Trophoblast cell (in vitro differentiated cells and primary cell): ENCODE results near the gene ADARB1.

Experiments
- DNase-seq, 2 donors: peaks; one replicate each; pipeline ENCODE4 v3.0.0-alpha.2; 2016
- H2AFZ ChIP-seq: 2 replicates; pipeline ENCODE4 v1.6.1; 2013; ENCODE audit warnings: low read length, moderate library complexity, mild to moderate bottlenecking; ENCODE audit not compliant: insufficient read depth, poor library complexity
- H2AK5ac ChIP-seq: 2 replicates; pipeline ENCODE4 v1.6.1; 2013; ENCODE audit warnings: mild to moderate bottlenecking, low read length
- H2BK120ac ChIP-seq: 2 replicates; pipeline ENCODE4 v1.6.1; 2013; ENCODE audit warnings: low read length, mild to moderate bottlenecking, moderate library complexity; ENCODE audit not compliant: insufficient read depth, poor library complexity
- H2BK12ac ChIP-seq: 2 replicates; pipeline ENCODE4 v1.6.1; 2013; ENCODE audit warnings: mild to moderate bottlenecking, low read length, moderate library complexity
- H2BK5ac ChIP-seq: 2 replicates; pipeline ENCODE4 v1.6.1; 2013; ENCODE audit warnings: low read length, low read depth, moderate library complexity, mild to moderate bottlenecking; ENCODE audit not compliant: poor library complexity
- H3K14ac ChIP-seq: 2 replicates; pipeline ENCODE4 v1.6.1; 2013; ENCODE audit warnings: mild to moderate bottlenecking, low read length
- H3K18ac ChIP-seq: 2 replicates; pipeline ENCODE4 v1.6.1; 2013; ENCODE audit warnings: mild to moderate bottlenecking, low read length
- H3K23ac ChIP-seq: 2 replicates; pipeline ENCODE4 v1.6.1; 2013; ENCODE audit warnings: low read length
- H3K27ac ChIP-seq: 2 replicates; pipeline ENCODE4 v1.5.1; 2013; ENCODE audit warnings: low read depth, mild to moderate bottlenecking, inconsistent platforms, low read length, moderate library complexity
- H3K27me3 ChIP-seq: 2 replicates; pipeline ENCODE4 v1.6.1; 2013; ENCODE audit warnings: inconsistent platforms, mild to moderate bottlenecking, low read length, moderate library complexity; ENCODE audit not compliant: insufficient read depth
- H3K36me3 ChIP-seq, 2 experiments: 1 replicate in 1 of 2; 2 replicates in 1 of 2; pipeline ENCODE4 v1.6.1; 2013; ENCODE audit warnings: low read length in 2 of 2, mild to moderate bottlenecking in 2 of 2, moderate library complexity in 1 of 2; ENCODE audit not compliant: insufficient read depth in 2 of 2, control insufficient read depth in 1 of 2
- H3K4ac ChIP-seq: 2 replicates; pipeline ENCODE4 v1.6.1; 2013; ENCODE audit warnings: low read depth, mild to moderate bottlenecking, low read length, moderate library complexity
- H3K4me1 ChIP-seq, 2 experiments: 1 replicate in 1 of 2; 2 replicates in 1 of 2; pipeline ENCODE4 v1.6.1; 2013; ENCODE audit warnings: low read length in 2 of 2, mild to moderate bottlenecking in 2 of 2, moderate library complexity in 1 of 2; ENCODE audit not compliant: insufficient read depth in 2 of 2, control insufficient read depth in 1 of 2
- H3K4me2 ChIP-seq: 2 replicates; pipeline ENCODE4 v1.6.1; 2013; ENCODE audit warnings: inconsistent platforms, mild to moderate bottlenecking, low read length, moderate library complexity
- H3K4me3 ChIP-seq: 2 replicates; pipeline ENCODE4 v1.5.1; 2013; ENCODE audit warnings: mild to moderate bottlenecking, low read depth, low read length, inconsistent platforms
- H3K79me1 ChIP-seq: one replicate; pipeline ENCODE4 v1.6.1; 2013; ENCODE audit warnings: low read length
- H3K79me2 ChIP-seq: 2 replicates; pipeline ENCODE4 v1.6.1; 2013; ENCODE audit warnings: low read length, mild to moderate bottlenecking; ENCODE audit not compliant: control insufficient read depth, insufficient read depth, poor library complexity
- H3K9ac ChIP-seq: 2 replicates; pipeline ENCODE4 v1.6.1; 2013; ENCODE audit warnings: mild to moderate bottlenecking, low read length
- H3K9me3 ChIP-seq: 2 replicates; pipeline ENCODE4 v1.6.1; 2013; ENCODE audit warnings: low read depth, mild to moderate bottlenecking, control low read depth, inconsistent platforms, low read length; ENCODE audit not compliant: insufficient read depth
- H4K12ac ChIP-seq: 2 replicates; pipeline ENCODE4 v1.6.1; 2013; ENCODE audit warnings: low read depth, mild to moderate bottlenecking, low read length, moderate library complexity
- H4K8ac ChIP-seq: 2 replicates; pipeline ENCODE4 v1.6.1; 2013; ENCODE audit warnings: low read depth, mild to moderate bottlenecking, low read length, moderate library complexity
- H4K91ac ChIP-seq: one replicate; pipeline ENCODE4 v1.6.1; 2013; ENCODE audit warnings: low read depth, mild to moderate bottlenecking, low read length, moderate library complexity
- WGBS: extraction: QIAGEN DNeasy Blood & Tissue Kit; methylation state at CpG from one replicate; pipeline ENCODE4 v1.1.7; 2013; ENCODE audit warnings: missing lambda C conversion rate; ENCODE audit not compliant: insufficient read length, insufficient coverage; ENCODE audit errors: extremely low coverage; 5-methylcytosine and 5-hydroxymethylcytosine counted together

ADARB1 gene

GRCh38 chr21:45148316-45148990 is 74.1 kb downstream of the ADARB1 start:
- H3K9ac ChIP-seq: no peak overlapping the region
- no peak overlapping the region for H2BK5ac ChIP-seq
- H3K4me2 ChIP-seq: no peak overlapping the region
- WGBS: no CpG with 5 or more reads among the region's 14 CpGs
- H4K12ac ChIP-seq: no peak overlapping the region
- no peak overlapping the region for H3K4me3 ChIP-seq
- no peaks in the 10 kb centered on the region for H3K27me3 ChIP-seq
- H2AK5ac ChIP-seq: no peak overlapping the region
- no peak overlapping the region for H2BK120ac ChIP-seq
- no peak overlapping the region for H4K8ac ChIP-seq
- H3K18ac ChIP-seq: no peak overlapping the region
- no peak overlapping the region for H3K23ac ChIP-seq
- no peak overlapping the region for H3K14ac ChIP-seq
- H3K79me2 ChIP-seq: no peaks in the 10 kb centered on the region
- peaks cover 6 to 18% of the 10 kb centered on the region in 2 experiments for H3K36me3 ChIP-seq
- H3K4me1 ChIP-seq: no peaks in the 10 kb centered on the region
- no peaks in the 10 kb centered on the region for H3K79me1 ChIP-seq
- H3K9me3 ChIP-seq: peaks cover 2% of the 10 kb centered on the region
- no peak for DNase-seq
- H2BK12ac ChIP-seq: no peak overlapping the region
- no peak overlapping the region for H3K4ac ChIP-seq
- H2AFZ ChIP-seq: no peak overlapping the region
- H3K27ac ChIP-seq: no peak overlapping the region
- H4K91ac ChIP-seq: no peak overlapping the region

GRCh38 chr21:45149021-45149420 is 74.6 kb downstream of the ADARB1 start:
- H3K4me3 ChIP-seq: no peak overlapping the region

GRCh38 chr21:45150638-45151131 is 76.3 kb downstream of the ADARB1 start:
- Histone ChIP-seq H2BK120ac (no peak overlapping the region), H3K18ac (no peak overlapping the region), H2BK5ac (no peak overlapping the region), H3K4me2 (no peak overlapping the region), H3K14ac (no peak overlapping the region), H3K79me1 (no peaks in the 10 kb centered on the region), H3K36me3 (peaks cover 6 to 15% of the 10 kb centered on the region in 2 experiments), H3K4me1 (peaks cover 0 to 4% of the 10 kb centered on the region in 2 experiments), H3K27ac (no peak overlapping the region), H3K27me3 (no peaks in the 10 kb centered on the region), H4K91ac (no peak overlapping the region), H3K4me3 (no peak overlapping the region), H3K9ac (no peak overlapping the region), H4K12ac (no peak overlapping the region), H3K9me3 (peaks cover 2% of the 10 kb centered on the region), H4K8ac (no peak overlapping the region), H3K4ac (no peak overlapping the region), H2AK5ac (no peak overlapping the region), H2AFZ (no peak overlapping the region), H3K79me2 (no peaks in the 10 kb centered on the region), H2BK12ac (no peak overlapping the region), H3K23ac (no peak overlapping the region)
- no CpG with 5 or more reads among the region's 6 CpGs for WGBS
- no peak for DNase-seq

More at GRCh38 chr21:45149021-45149420, 74.6 kb downstream of the ADARB1 start:
- Histone ChIP-seq H2AFZ (no peak overlapping the region), H4K91ac (no peak overlapping the region), H3K36me3 (peaks cover 6 to 15% of the 10 kb centered on the region in 2 experiments), H2BK120ac (no peak overlapping the region), H3K4me2 (no peak overlapping the region), H3K4ac (no peak overlapping the region), H3K14ac (no peak overlapping the region), H3K23ac (no peak overlapping the region), H3K27me3 (no peaks in the 10 kb centered on the region), H3K27ac (no peak overlapping the region), H3K9me3 (peaks cover 2% of the 10 kb centered on the region), H3K79me1 (no peaks in the 10 kb centered on the region), H3K9ac (no peak overlapping the region), H4K12ac (no peak overlapping the region), H2BK5ac (no peak overlapping the region), H2BK12ac (no peak overlapping the region), H3K18ac (no peak overlapping the region), H3K4me1 (no peaks in the 10 kb centered on the region), H3K79me2 (no peaks in the 10 kb centered on the region), H4K8ac (no peak overlapping the region), H2AK5ac (no peak overlapping the region)
- peak; percentile 74 to 76 for DNase-seq
- no CpG with 5 or more reads among the region's 5 CpGs for WGBS

- WGBS: no CpG with 5 or more reads among the region's 10 CpGs
- H2BK5ac ChIP-seq: no peak overlapping the region
- no peak overlapping the region for H4K91ac ChIP-seq
- H3K14ac ChIP-seq: no peak overlapping the region
- H2BK12ac ChIP-seq: no peak overlapping the region
- H3K18ac ChIP-seq: no peak overlapping the region
- no peak overlapping the region for H2AK5ac ChIP-seq
- H3K4me3 ChIP-seq: no peak overlapping the region
- no peaks in the 10 kb centered on the region for H3K27me3 ChIP-seq
- H3K27ac ChIP-seq: no peak overlapping the region
- H2BK120ac ChIP-seq: no peak overlapping the region
- peaks cover 5 to 14% of the 10 kb centered on the region in 2 experiments for H3K36me3 ChIP-seq
- no peaks in the 10 kb centered on the region for H3K79me2 ChIP-seq
- no peaks in the 10 kb centered on the region for H3K79me1 ChIP-seq
- H3K23ac ChIP-seq: no peak overlapping the region
- no peak overlapping the region for H4K8ac ChIP-seq
- H3K4me2 ChIP-seq: no peak overlapping the region
- H3K9ac ChIP-seq: no peak overlapping the region
- H3K4ac ChIP-seq: no peak overlapping the region
- no peak overlapping the region for H2AFZ ChIP-seq
- H3K4me1 ChIP-seq: peaks cover 0 to 4% of the 10 kb centered on the region in 2 experiments
- peaks cover 2% of the 10 kb centered on the region for H3K9me3 ChIP-seq
- no peak overlapping the region for H4K12ac ChIP-seq
- DNase-seq: no peak
Observed at GRCh38 chr21:45151445-45152160, 77.2 kb downstream of the ADARB1 start.
